IMR-90 (cell line): ENCODE measurements around the gene WNT11. TPM values are rescaled to one million over a fixed set of nuclear protein-coding genes. Genes with fewer than 3 reads are reported as not detected.

Experiments used
- ATAC-seq: fragments of 200-7000 bp; cut with Tn5 transposase; 2 replicates; pipeline ENCODE4 v1.9.1; 2020; ENCODE audit warnings: low read depth, mild to moderate bottlenecking, moderate library complexity
- BruUV-seq: library from RNA; stranded (reverse); fragments of 400-500 nt; replicated peaks from 2 replicates; lab custom pipeline; 2021; lab: Mats Ljungman, UMichigan
- CTCF ChIA-PET: fragments of 300-600 bp; formaldehyde crosslinking; extraction: SDS; loops from one replicate; lab custom pipeline; 2021; ENCODE audit warnings: antibody characterized with exemption; lab: Yijun Ruan, JAX
- POLR2A ChIA-PET: fragments of 300-600 bp; sonication (Branson Sonifier 250); formaldehyde crosslinking; loops from one replicate; lab custom pipeline; 2022; ENCODE audit warnings: antibody characterized with exemption; ENCODE audit not compliant: unreplicated experiment; lab: Charles Lee
- DNase-seq: peaks from one replicate; pipeline ENCODE4 v3.0.0; 2013
- H2AFZ ChIP-seq: replicated peaks from 2 replicates; pipeline ENCODE3; 2013; ENCODE audit warnings: low read length, mild to moderate bottlenecking; ENCODE audit not compliant: poor library complexity
- H2AK5ac ChIP-seq: 2 replicates; pipeline ENCODE4 v1.6.1; 2013; ENCODE audit warnings: low read depth, low read length, inconsistent platforms
- H2AK9ac ChIP-seq: replicated peaks from 2 replicates; pipeline ENCODE3; 2013; ENCODE audit warnings: mild to moderate bottlenecking, low read depth, low read length, moderate library complexity; ENCODE audit not compliant: poor library complexity
- H2BK120ac ChIP-seq: 2 replicates; pipeline ENCODE4 v1.6.1; 2013; ENCODE audit warnings: low read depth, low read length, inconsistent platforms
- H2BK15ac ChIP-seq: 3 replicates; pipeline ENCODE4 v1.6.1; 2013; ENCODE audit warnings: low read depth, low read length, inconsistent platforms
- H2BK20ac ChIP-seq: 2 replicates; pipeline ENCODE4 v1.6.1; 2013; ENCODE audit warnings: low read depth, mild to moderate bottlenecking, inconsistent platforms, low read length, moderate library complexity
- H2BK5ac ChIP-seq: 2 replicates; pipeline ENCODE4 v1.6.1; 2013; ENCODE audit warnings: mild to moderate bottlenecking, low read depth, low read length, inconsistent platforms; ENCODE audit not compliant: poor library complexity, severe bottlenecking
- H3K14ac ChIP-seq: replicated peaks from 2 replicates; pipeline ENCODE4 v1.6.1; 2013; ENCODE audit warnings: low read depth, low read length, inconsistent platforms
- H3K18ac ChIP-seq: 2 replicates; pipeline ENCODE4 v1.6.1; 2013; ENCODE audit warnings: low read depth, low read length, control low read depth
- H3K23ac ChIP-seq: 2 replicates; pipeline ENCODE4 v1.6.1; 2013; ENCODE audit warnings: low read depth, low read length, inconsistent platforms
- H3K27ac ChIP-seq: 2 replicates; pipeline ENCODE4 v1.5.1; 2013; ENCODE audit warnings: mild to moderate bottlenecking, control low read depth, low read length; ENCODE audit not compliant: insufficient read depth
- H3K27me3 ChIP-seq: 2 replicates; pipeline ENCODE4 v1.6.1; 2013; ENCODE audit warnings: low read length; ENCODE audit not compliant: control insufficient read depth, insufficient read depth
- H3K36me3 ChIP-seq: 2 replicates; pipeline ENCODE4 v1.6.1; 2013; ENCODE audit warnings: low read length, mixed read lengths; ENCODE audit not compliant: control insufficient read depth, insufficient read depth
- H3K4ac ChIP-seq: 2 replicates; pipeline ENCODE4 v1.6.1; 2013; ENCODE audit warnings: low read depth, low read length, inconsistent platforms
- H3K4me1 ChIP-seq: 2 replicates; pipeline ENCODE4 v1.6.1; 2013; ENCODE audit warnings: low read length, mixed read lengths; ENCODE audit not compliant: control insufficient read depth, insufficient read depth
- H3K4me2 ChIP-seq: 2 replicates; pipeline ENCODE4 v1.6.1; 2013; ENCODE audit warnings: low read depth, mild to moderate bottlenecking, control low read depth, low read length, moderate library complexity
- H3K4me3 ChIP-seq: 2 replicates; pipeline ENCODE4 v1.5.1; 2013; ENCODE audit warnings: low read depth, mild to moderate bottlenecking, control low read depth, low read length, moderate library complexity; ENCODE audit not compliant: insufficient read depth
- H3K56ac ChIP-seq: 2 replicates; pipeline ENCODE4 v1.6.1; 2013; ENCODE audit warnings: low read length, inconsistent platforms; ENCODE audit not compliant: insufficient read depth; ENCODE audit errors: extremely low read depth
- H3K79me1 ChIP-seq, 2 experiments: 2 replicates each; pipeline ENCODE4 v1.6.1; 2013; ENCODE audit warnings: low read length in 2 of 2, inconsistent platforms in 1 of 2, low read depth in 1 of 2
- H3K9ac ChIP-seq: 2 replicates; pipeline ENCODE4 v1.6.1; 2013; ENCODE audit warnings: low read depth, low read length, control low read depth
- H3K9me1 ChIP-seq: 2 replicates; pipeline ENCODE4 v1.6.1; 2013; ENCODE audit warnings: low read length, inconsistent platforms; ENCODE audit not compliant: insufficient read depth
- H3K9me3 ChIP-seq: 2 replicates; pipeline ENCODE4 v1.6.1; 2013; ENCODE audit warnings: low read length; ENCODE audit not compliant: control insufficient read depth, insufficient read depth
- H4K20me1 ChIP-seq: 2 replicates; pipeline ENCODE4 v1.6.1; 2013; ENCODE audit warnings: low read length, inconsistent platforms; ENCODE audit not compliant: insufficient read depth
- H4K5ac ChIP-seq: 2 replicates; pipeline ENCODE4 v1.6.1; 2013; ENCODE audit warnings: mild to moderate bottlenecking, low read depth, low read length, control low read depth
- H4K8ac ChIP-seq, 2 experiments: 2 replicates each; pipeline ENCODE4 v1.6.1; 2013; ENCODE audit warnings: low read depth in 2 of 2, low read length in 2 of 2, control low read depth in 1 of 2, inconsistent platforms in 1 of 2
- H4K91ac ChIP-seq: 2 replicates; pipeline ENCODE4 v1.6.1; 2013; ENCODE audit warnings: low read depth, low read length, inconsistent platforms; ENCODE audit not compliant: insufficient read depth
- FOS ChIP-seq: fragments of 150-350 bp; IDR thresholded peaks from 2 replicates; pipeline ENCODE4 v1.6.1; 2016; ENCODE audit warnings: low read depth, low read length
- MAFK ChIP-seq: IDR thresholded peaks from 2 replicates; pipeline ENCODE4 v1.6.1; 2012; ENCODE audit warnings: low read depth, low read length, improper control_type of control experiment
- MAZ ChIP-seq: IDR thresholded peaks from 2 replicates; pipeline ENCODE4 v1.6.1; 2012; ENCODE audit warnings: low read depth, mild to moderate bottlenecking, low read length, improper control_type of control experiment, moderate library complexity, borderline replicate concordance
- MXI1 ChIP-seq: IDR thresholded peaks from 2 replicates; pipeline ENCODE4 v1.6.1; 2012; ENCODE audit warnings: low read depth, mild to moderate bottlenecking, low read length, moderate library complexity, borderline replicate concordance
- NFE2L2 ChIP-seq: fragments of 150-350 bp; IDR thresholded peaks from 2 replicates; pipeline ENCODE4 v1.6.1; 2016; ENCODE audit warnings: low read depth, mild to moderate bottlenecking, low read length
- RFX5 ChIP-seq: IDR thresholded peaks from 2 replicates; pipeline ENCODE4 v1.8.0; 2012; ENCODE audit warnings: low read depth, mild to moderate bottlenecking, low read length, moderate library complexity
- SMC3 ChIP-seq: fragments of 150-350 bp; IDR thresholded peaks from 2 replicates; pipeline ENCODE4 v1.6.1; 2016; ENCODE audit warnings: low read depth, mild to moderate bottlenecking, antibody characterized with exemption, low read length, moderate library complexity
- USF2 ChIP-seq: fragments of 150-350 bp; IDR thresholded peaks from 2 replicates; pipeline ENCODE4 v1.6.1; 2017; ENCODE audit warnings: mild to moderate bottlenecking, antibody characterized with exemption, low read length, low read depth
- WGBS, 2 experiments: methylation state at CpG; one replicate each; pipeline versions ENCODE4 v1.1.5 to v1.1.7; 2013; ENCODE audit warnings: missing lambda C conversion rate in 2 of 2; ENCODE audit not compliant: insufficient read length in 1 of 2; ENCODE audit errors: extremely low coverage in 2 of 2; 5-methylcytosine and 5-hydroxymethylcytosine counted together
- dilution Hi-C: fragments of 300-500 bp; cut with HindIII; formaldehyde crosslinking; loops from one replicate; pipeline ENCODE4 v1.14.3; 2018; ENCODE audit warnings: low sequenced_read_pairs; ENCODE audit not compliant: unreplicated experiment
- in situ Hi-C: fragments of 300-500 bp; cut with MboI; formaldehyde crosslinking; loops from 3 replicates; pipeline ENCODE4 v1.14.3; 2019; ENCODE audit warnings: low sequenced_read_pairs, inconsistent platforms, mixed read lengths
- intact Hi-C: fragments of 100-400 bp; cut with micrococcal nuclease; formaldehyde crosslinking; loops from 2 replicates; pipeline ENCODE4 v1.10.0; 2022
- polyA plus RNA-seq, 3 experiments: library from polyadenylated mRNA; depleted of rRNA; stranded (reverse); fragments of >200 nt; gene quantifications; 2 replicates each; pipeline ENCODE4 v1.2.3, GENCODE V29; 2012; ENCODE audit warnings: low replicate concordance in 1 of 3
- total RNA-seq: library from RNA; depleted of rRNA; stranded (reverse); fragments of >200 nt; gene quantifications from 2 replicates; pipeline ENCODE4 v1.2.3, GENCODE V29; 2012

WNT11 gene
- total and polyA plus RNA-seq, 2 of the 4 experiments (the other 2 are of a cell fraction): 0.10 TPM; not detected in 1

GRCh38 chr11:76185511-76185910 is 20.8 kb downstream of the WNT11 start:
- Histone ChIP-seq H2AFZ (no peak overlapping the region), H3K9me3 (no peaks in the 10 kb centered on the region), H3K79me1 (no peaks in the 10 kb centered on the region), H2AK5ac (no peak overlapping the region), H3K14ac (no peak overlapping the region), H4K5ac (no peak overlapping the region), H3K27ac (no peak overlapping the region), H4K20me1 (no peaks in the 10 kb centered on the region), H2AK9ac (no peak overlapping the region), H2BK5ac (no peak overlapping the region), H3K56ac (no peak overlapping the region), H2BK15ac (no peak overlapping the region), H3K9me1 (no peaks in the 10 kb centered on the region), H3K4ac (no peak overlapping the region), H3K27me3 (peaks cover 5% of the 10 kb centered on the region; the same call in 1 of the 2 replicates), H3K4me1 (peaks cover 3% of the 10 kb centered on the region), H2BK120ac (no peak overlapping the region), H2BK20ac (no peak overlapping the region), H3K4me3 (no peak overlapping the region), H3K4me2 (no peak overlapping the region), H3K23ac (no peak overlapping the region), H4K91ac (no peak overlapping the region), H3K36me3 (no peaks in the 10 kb centered on the region), H4K8ac (no peak overlapping the region), H3K18ac (no peak overlapping the region), H3K9ac (no peak overlapping the region)
- POLR2A ChIA-PET: no interaction called here
- WGBS, 2 experiments: 77% methylated on average over 6 of the region's 10 CpGs; no CpG with 5 or more reads in 1 of the 2 experiments
- TF ChIP-seq USF2: no peak
- no peak for TF ChIP-seq SMC3
- no peak for TF ChIP-seq MAFK
- no peak for TF ChIP-seq RFX5
- no peak for TF ChIP-seq MXI1
- TF ChIP-seq FOS: no peak
- TF ChIP-seq NFE2L2: no peak
- TF ChIP-seq MAZ: no peak
- CTCF ChIA-PET: interaction anchor here (1.0 to 1.2 kb wide), 2 partner anchors 22 to 23 kb away, joined by 3 to 5 read pairs; no protein-coding TSS in a partner anchor
- intact Hi-C loops (no loop called here), dilution Hi-C loops (no loop called here), in situ Hi-C loops (no loop called here)
- no peak for DNase-seq
- no peak for ATAC-seq
- BruUV-seq: no TSS peak
